ENCODE measurements around the gene NXN.
"Not testable (repeated sequence)": the region's sequence is repeated elsewhere in the genome, so short reads cannot be mapped to it uniquely, and the experiment has no call there.

DNA sequence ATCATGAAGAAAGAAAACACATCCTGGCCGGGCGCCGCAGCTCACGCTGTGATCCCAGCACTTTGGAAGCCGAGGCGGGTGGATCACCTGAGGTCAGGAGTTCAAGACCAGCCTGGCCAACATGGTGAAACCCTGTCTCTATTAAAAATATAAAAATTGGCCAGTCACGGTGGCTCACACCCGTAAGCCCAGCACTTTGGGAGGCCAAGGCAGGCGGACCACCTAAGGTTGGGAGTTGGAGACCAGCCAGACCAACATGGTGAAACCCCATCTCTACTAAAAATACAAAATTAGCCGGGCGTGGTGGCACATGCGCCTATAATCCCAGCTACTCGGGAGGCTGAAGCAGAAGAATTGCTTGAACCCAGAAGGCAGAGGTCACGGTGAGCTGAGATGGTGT, 7.7 kb downstream of the NXN start:
- not testable (repeated sequence) for TF ChIP-seq POLR2AphosphoS5 (IDR thresholded peaks at IDR 0.05; ENCODE audit: low read depth, low read length)
- TF ChIP-seq, protein P1, sequence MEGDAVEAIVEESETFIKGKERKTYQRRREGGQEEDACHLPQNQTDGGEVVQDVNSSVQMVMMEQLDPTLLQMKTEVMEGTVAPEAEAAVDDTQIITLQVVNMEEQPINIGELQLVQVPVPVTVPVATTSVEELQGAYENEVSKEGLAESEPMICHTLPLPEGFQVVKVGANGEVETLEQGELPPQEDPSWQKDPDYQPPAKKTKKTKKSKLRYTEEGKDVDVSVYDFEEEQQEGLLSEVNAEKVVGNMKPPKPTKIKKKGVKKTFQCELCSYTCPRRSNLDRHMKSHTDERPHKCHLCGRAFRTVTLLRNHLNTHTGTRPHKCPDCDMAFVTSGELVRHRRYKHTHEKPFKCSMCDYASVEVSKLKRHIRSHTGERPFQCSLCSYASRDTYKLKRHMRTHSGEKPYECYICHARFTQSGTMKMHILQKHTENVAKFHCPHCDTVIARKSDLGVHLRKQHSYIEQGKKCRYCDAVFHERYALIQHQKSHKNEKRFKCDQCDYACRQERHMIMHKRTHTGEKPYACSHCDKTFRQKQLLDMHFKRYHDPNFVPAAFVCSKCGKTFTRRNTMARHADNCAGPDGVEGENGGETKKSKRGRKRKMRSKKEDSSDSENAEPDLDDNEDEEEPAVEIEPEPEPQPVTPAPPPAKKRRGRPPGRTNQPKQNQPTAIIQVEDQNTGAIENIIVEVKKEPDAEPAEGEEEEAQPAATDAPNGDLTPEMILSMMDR (IDR thresholded peaks at IDR 0.05): not testable (repeated sequence)

Data from Panc1 (cell line).